Peyer's patch (tissue), 4 donors: Measurements from ENCODE around the gene RAD51AP1.

Source experiments
- CTCF ChIP-seq, 6 experiments: fragments of 450-650 bp in 4 of 6; fragments of 200-600 bp in 2 of 6; sonication (generic) in 1 of 6; IDR thresholded peaks; one replicate each; pipeline ENCODE4 v1.5.1; 2017 to 2019; ENCODE audit warnings: antibody characterized with exemption in 6 of 6, mild to moderate bottlenecking in 3 of 6, moderate library complexity in 1 of 6
- POLR2A ChIP-seq, 2 donors: fragments of 450-650 bp; IDR thresholded peaks; one replicate each; pipeline ENCODE4 v1.5.1; 2017; ENCODE audit warnings: antibody characterized with exemption in 2 of 2, mild to moderate bottlenecking in 2 of 2, moderate library complexity in 2 of 2

- TF ChIP-seq CTCF (IDR thresholded peaks at IDR 0.05) (no peak), POLR2A (IDR thresholded peaks at IDR 0.05) (no peak)
Measured at GRCh38 chr12:4563336-4563735, 24.6 kb downstream of the RAD51AP1 start.
